ENCODE measurements around the gene SMIM5. TPM values are rescaled to one million over a fixed set of nuclear protein-coding genes. Genes with fewer than 3 reads are reported as not detected.
A peak's percentile ranks its signal among the peaks of the same experiment; 100 is the strongest.

SMIM5 gene
- total RNA-seq, 1 experiment from 2014 or later: 0.24 TPM

DNA sequence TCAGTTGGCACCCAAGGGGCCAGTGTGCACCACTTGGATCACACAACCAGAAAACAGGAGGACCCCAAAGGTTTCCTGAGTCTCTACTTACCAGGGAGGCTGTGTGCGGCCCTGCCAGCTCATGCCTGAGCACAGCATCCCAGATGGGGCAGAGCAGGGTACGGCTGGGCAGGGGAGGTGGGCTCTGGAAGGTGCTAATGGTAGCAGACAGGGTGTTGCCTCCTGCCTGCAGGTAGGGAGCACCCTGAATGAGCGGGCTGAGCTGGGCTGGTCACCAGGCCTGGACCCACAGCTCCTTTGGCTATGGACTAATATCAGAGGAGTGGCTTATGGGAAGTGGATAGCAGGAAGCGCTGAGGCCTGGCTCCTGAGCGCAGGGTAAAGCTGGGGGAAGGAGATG is 19.1 kb downstream of the SMIM5 start:
- Histone ChIP-seq H3K18ac (ENCODE audit: insufficient read length, low read depth, low read length) (no peak overlapping the region), H4K20me1 (ENCODE audit: control insufficient read depth, insufficient read depth, insufficient read length) (no peaks in the 10 kb centered on the region), H4K91ac (ENCODE audit: insufficient read length, low read depth, low read length) (no peak overlapping the region), H3K14ac (ENCODE audit: insufficient read depth, low read length) (no peak overlapping the region), H3K56ac (ENCODE audit: insufficient read length, low read depth, low read length) (no peak overlapping the region), H3K4ac (ENCODE audit: low read depth, low read length) (no peak overlapping the region), H2AFZ (ENCODE audit: low read length) (no peak overlapping the region), H4K8ac (replicated peaks; ENCODE audit: insufficient read length, low read depth, low read length) (no peak overlapping the region), H3K27ac (ENCODE audit: insufficient read length, low read depth, low read length) (no peak overlapping the region), H3K23me2 (ENCODE audit: insufficient read length, low read depth, low read length, poor library complexity, severe bottlenecking) (no peaks in the 10 kb centered on the region), H3K9me3 (ENCODE audit: control insufficient read depth, low read depth, low read length) (no peaks in the 10 kb centered on the region), H2BK20ac (ENCODE audit: low read depth, low read length, poor library complexity, severe bottlenecking) (no peak overlapping the region), H3K27me3 (ENCODE audit: insufficient read depth, low read length) (no peaks in the 10 kb centered on the region), H3K23ac (ENCODE audit: insufficient read length, low read depth, low read length) (no peak overlapping the region), H3K79me1 (ENCODE audit: insufficient read depth, low read depth, low read length, poor library complexity, severe bottlenecking) (no peaks in the 10 kb centered on the region), H2AK5ac (ENCODE audit: insufficient read length, low read length) (no peak overlapping the region), H2BK5ac (ENCODE audit: insufficient read length, low read length) (no peak overlapping the region), H3K4me2 (ENCODE audit: insufficient read depth, insufficient read length, low read length) (no peak overlapping the region), H2BK15ac (ENCODE audit: low read depth, low read length) (no peak overlapping the region), H3K79me2 (ENCODE audit: insufficient read depth, low read length) (no peaks in the 10 kb centered on the region), H3K4me1 (ENCODE audit: insufficient read depth, low read length) (no peaks in the 10 kb centered on the region), H2BK120ac (ENCODE audit: low read depth, low read length, poor library complexity, severe bottlenecking) (no peak overlapping the region), H3K9ac (ENCODE audit: extremely low read depth, insufficient read length, low read length) (no peak overlapping the region), H3T11ph (ENCODE audit: low read length) (no peak overlapping the region), H4K5ac (ENCODE audit: insufficient read length, low read depth, low read length) (no peak overlapping the region), H2BK12ac (ENCODE audit: insufficient read length, low read depth, low read length) (no peak overlapping the region)
- no CpG with 5 or more reads among the region's 5 CpGs for WGBS (ENCODE audit: extremely low coverage, insufficient read length, low lambda C conversion rate)
- Mint-ChIP-seq H3K27ac (peak overlapping the region in 1 of 3 experiments; percentile 27; a peak in 1 of 7 replicates), H3K36me3 (ENCODE audit: insufficient read depth in 1 of 3, low read depth in 3 of 3) (peaks cover 13 to 58% (median 51%) of the 10 kb centered on the region in 3 experiments; a peak in 6 of 7 replicates), H3K4me1 (peaks cover 2% of the 10 kb centered on the region in 2 experiments; a peak in 2 of 4 replicates), H3K27me3 (ENCODE audit: low read depth) (no peaks in the 10 kb centered on the region), H3K4me3 (no peak overlapping the region), H3K9me3 (no peaks in the 10 kb centered on the region)
- no peak for TF ChIP-seq CTCF (conservative IDR thresholded peaks at IDR 0.05)
- no peak for DNase-seq

Data from H9 (cell line).